Panc1 (cell line): Measurements from ENCODE around the gene LRRC27. TPM values are rescaled to one million over a fixed set of nuclear protein-coding genes. Genes with fewer than 3 reads are reported as not detected.

ENCODE experiments used
- ATAC-seq: fragments of 200-7000 bp; cut with Tn5 transposase; 2 replicates; pipeline ENCODE4 v1.9.1; 2020; ENCODE audit warnings: mild to moderate bottlenecking, moderate library complexity
- BruUV-seq: library from RNA; stranded (reverse); fragments of 400-500 nt; replicated peaks from 2 replicates; lab custom pipeline; 2021; lab: Mats Ljungman, UMichigan
- CTCF ChIA-PET: fragments of 300-600 bp; sonication (Branson Sonifier 250); formaldehyde crosslinking; loops from one replicate; lab custom pipeline; 2022; ENCODE audit warnings: antibody characterized with exemption; lab: Charles Lee
- POLR2A ChIA-PET: fragments of 300-600 bp; sonication (Branson Sonifier 250); formaldehyde crosslinking; loops from one replicate; lab custom pipeline; 2022; ENCODE audit warnings: antibody characterized with exemption; lab: Charles Lee
- DNase-seq: peaks from one replicate; pipeline ENCODE4 v3.0.0-alpha.2; 2010; ENCODE audit warnings: low read depth, low spot score
- H3K27ac ChIP-seq: 2 replicates; pipeline ENCODE4 v1.5.1; 2011; ENCODE audit warnings: mild to moderate bottlenecking, low read length, inconsistent platforms
- H3K27me3 ChIP-seq: fragments of 200-500 bp; sonication (Bioruptor generic); 2 replicates; pipeline ENCODE4 v1.6.0; 2014; ENCODE audit warnings: low read length, inconsistent platforms; ENCODE audit not compliant: control insufficient read depth, insufficient read depth
- H3K36me3 ChIP-seq: fragments of 200-500 bp; sonication (Bioruptor generic); 2 replicates; pipeline ENCODE4 v1.5.1; 2014; ENCODE audit warnings: inconsistent platforms, mild to moderate bottlenecking, low read length, moderate library complexity; ENCODE audit not compliant: control insufficient read depth, insufficient read depth
- H3K4me1 ChIP-seq: 2 replicates; pipeline ENCODE4 v1.5.1; 2011; ENCODE audit warnings: inconsistent platforms, mild to moderate bottlenecking, low read length, moderate library complexity; ENCODE audit not compliant: control insufficient read depth, insufficient read depth
- H3K4me3 ChIP-seq, 2 experiments: 2 replicates each; pipeline ENCODE4 v1.5.1; 2011 to 2012; ENCODE audit warnings: low read depth in 2 of 2, low read length in 2 of 2, mild to moderate bottlenecking in 2 of 2, inconsistent platforms in 1 of 2, moderate library complexity in 1 of 2
- H3K9me3 ChIP-seq: fragments of 200-500 bp; sonication (Bioruptor generic); 2 replicates; pipeline ENCODE4 v1.5.1; 2014; ENCODE audit warnings: low read depth, mild to moderate bottlenecking, inconsistent platforms, low read length, moderate library complexity; ENCODE audit not compliant: control insufficient read depth, insufficient read depth
- POLR2AphosphoS5 ChIP-seq: IDR thresholded peaks from 2 replicates; pipeline ENCODE4 v1.6.1; 2012; ENCODE audit warnings: mild to moderate bottlenecking, low read depth, low read length, moderate library complexity
- SIN3A ChIP-seq: IDR thresholded peaks from 2 replicates; pipeline ENCODE4 v1.6.1; 2012; ENCODE audit warnings: low read depth, mild to moderate bottlenecking, low read length, moderate library complexity, borderline replicate concordance; ENCODE audit not compliant: insufficient read depth
- TCF7L2 ChIP-seq: IDR thresholded peaks from 2 replicates; pipeline ENCODE4 v1.6.1; 2011; ENCODE audit warnings: mild to moderate bottlenecking, low read depth, low read length, inconsistent platforms
- in situ Hi-C: cut with HindIII; loops from 2 replicates; pipeline ENCODE4 v1.10.0; 2016; ENCODE audit warnings: low sequenced_read_pairs, low pct_unique_long_range_greater_than_20kb
- intact Hi-C: fragments of 100-400 bp; cut with micrococcal nuclease; formaldehyde crosslinking; loops from one replicate; pipeline ENCODE4 v1.10.0; 2022; ENCODE audit not compliant: unreplicated experiment
- total RNA-seq: library from RNA; stranded (reverse); gene quantifications from one replicate; pipeline ENCODE4 v1.2.1, GENCODE V29; 2021; ENCODE audit not compliant: unreplicated experiment
- TF ChIP-seq, protein P1 (sequence below): fragments of 450-650 bp; IDR thresholded peaks from 2 replicates; pipeline ENCODE4 v1.5.1; 2017; ENCODE audit warnings: mild to moderate bottlenecking
- TF ChIP-seq, protein P2 (sequence below), 2 experiments: IDR thresholded peaks; 2 replicates each; pipeline ENCODE4 v1.6.1; 2011 to 2012; ENCODE audit warnings: low read depth in 2 of 2, control low read depth in 1 of 2, low read length in 1 of 2, mild to moderate bottlenecking in 1 of 2, moderate library complexity in 1 of 2; ENCODE audit not compliant: insufficient read depth in 1 of 2

The LRRC27 gene
- total RNA-seq, 1 experiment from 2014 or later, result 15.7 TPM

DNA sequence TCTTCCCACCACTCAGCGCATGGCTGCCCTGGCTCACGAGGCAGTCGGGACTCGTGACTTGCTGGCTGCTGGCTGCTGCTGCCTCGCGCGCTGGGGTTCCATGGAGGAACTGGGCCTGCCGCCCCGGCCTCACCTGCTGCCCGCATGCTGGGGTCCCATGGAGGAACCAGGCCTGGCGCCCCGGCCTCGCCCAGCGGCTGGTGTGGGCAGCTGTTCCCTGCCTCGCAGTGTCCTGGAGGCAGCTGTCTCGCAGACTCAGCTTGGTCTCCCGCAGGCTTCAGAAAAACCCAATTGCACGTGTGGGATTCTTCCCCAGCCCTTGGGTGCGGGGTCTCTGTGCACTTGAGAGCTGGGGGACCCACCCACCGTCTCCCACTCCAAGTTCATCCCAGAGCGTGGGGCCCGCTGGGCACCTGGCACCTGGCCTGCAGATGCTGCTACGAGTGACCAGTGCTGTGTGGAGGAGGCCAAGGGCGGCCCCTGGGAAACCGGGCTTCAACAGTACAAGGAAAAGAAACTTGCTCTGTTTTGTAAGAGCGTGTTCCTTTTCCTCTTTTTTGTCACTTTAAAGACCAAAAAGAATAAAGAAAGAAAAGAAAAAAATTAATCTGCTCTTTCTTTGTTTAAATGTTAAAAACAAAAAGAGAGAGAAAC, 85.4 kb downstream of the LRRC27 start:
- H3K27me3 ChIP-seq, result no peaks in the 10 kb centered on the region
- H3K27ac ChIP-seq, result peak overlapping the region; percentile 83
- no peak overlapping the region for H3K4me3 ChIP-seq
- no peaks in the 10 kb centered on the region for H3K36me3 ChIP-seq
- ATAC-seq (no peak), DNase-seq (no peak)
- H3K9me3 ChIP-seq, result no peaks in the 10 kb centered on the region
- no peak for TF ChIP-seq TCF7L2
- no peak for TF ChIP-seq POLR2AphosphoS5
- TF ChIP-seq, protein P1, sequence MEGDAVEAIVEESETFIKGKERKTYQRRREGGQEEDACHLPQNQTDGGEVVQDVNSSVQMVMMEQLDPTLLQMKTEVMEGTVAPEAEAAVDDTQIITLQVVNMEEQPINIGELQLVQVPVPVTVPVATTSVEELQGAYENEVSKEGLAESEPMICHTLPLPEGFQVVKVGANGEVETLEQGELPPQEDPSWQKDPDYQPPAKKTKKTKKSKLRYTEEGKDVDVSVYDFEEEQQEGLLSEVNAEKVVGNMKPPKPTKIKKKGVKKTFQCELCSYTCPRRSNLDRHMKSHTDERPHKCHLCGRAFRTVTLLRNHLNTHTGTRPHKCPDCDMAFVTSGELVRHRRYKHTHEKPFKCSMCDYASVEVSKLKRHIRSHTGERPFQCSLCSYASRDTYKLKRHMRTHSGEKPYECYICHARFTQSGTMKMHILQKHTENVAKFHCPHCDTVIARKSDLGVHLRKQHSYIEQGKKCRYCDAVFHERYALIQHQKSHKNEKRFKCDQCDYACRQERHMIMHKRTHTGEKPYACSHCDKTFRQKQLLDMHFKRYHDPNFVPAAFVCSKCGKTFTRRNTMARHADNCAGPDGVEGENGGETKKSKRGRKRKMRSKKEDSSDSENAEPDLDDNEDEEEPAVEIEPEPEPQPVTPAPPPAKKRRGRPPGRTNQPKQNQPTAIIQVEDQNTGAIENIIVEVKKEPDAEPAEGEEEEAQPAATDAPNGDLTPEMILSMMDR, result no peak
- peaks cover 76% of the 10 kb centered on the region for H3K4me1 ChIP-seq
- intact Hi-C loops, result no loop called here
- CTCF ChIA-PET, result interaction anchor here (0.8 kb wide), 1 partner anchor 28 kb away, joined by 3 read pairs; no protein-coding TSS in a partner anchor
- BruUV-seq, result no TSS peak
- in situ Hi-C loops, result no loop called here
- POLR2A ChIA-PET, result interaction anchor here (0.7 kb wide), 1 partner anchor 110 kb away, joined by 5 read pairs; the partner anchor contains the start of gene STK32C

DNA sequence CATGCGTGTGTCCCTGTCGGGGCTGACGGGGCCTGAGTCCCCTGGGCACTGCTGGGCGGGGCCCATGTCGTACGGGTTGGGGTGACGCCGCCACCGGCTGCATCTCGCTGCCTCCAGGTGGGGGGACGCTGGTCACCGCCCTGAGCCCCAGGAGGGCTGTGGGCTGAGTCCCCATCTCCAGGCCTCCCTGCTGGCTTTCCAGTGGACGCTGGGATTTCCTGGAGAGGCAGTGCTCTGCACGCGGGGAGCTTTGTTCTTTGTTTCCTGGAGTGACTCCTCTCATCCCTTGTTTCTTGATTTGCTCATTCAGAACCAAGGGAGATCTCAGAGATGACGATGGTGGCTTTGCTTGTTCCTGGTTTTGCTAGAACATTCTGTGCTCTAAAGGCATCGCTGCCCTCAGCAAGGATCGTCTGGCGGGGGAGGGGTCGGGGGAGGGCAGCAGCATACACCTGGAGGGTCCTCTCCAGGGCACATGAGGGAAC, 86.0 kb downstream of the LRRC27 start:
- no TSS peak for BruUV-seq
- Histone ChIP-seq H3K4me3 (no peak overlapping the region), H3K9me3 (no peaks in the 10 kb centered on the region), H3K27me3 (no peaks in the 10 kb centered on the region), H3K4me1 (peaks cover 76% of the 10 kb centered on the region), H3K27ac (peak overlapping the region; percentile 83), H3K36me3 (no peaks in the 10 kb centered on the region)
- no peak for ATAC-seq
- TF ChIP-seq, protein P1, result no peak
- TF ChIP-seq POLR2AphosphoS5 (no peak), SIN3A (no peak), TCF7L2 (no peak)
- TF ChIP-seq, protein P2, sequence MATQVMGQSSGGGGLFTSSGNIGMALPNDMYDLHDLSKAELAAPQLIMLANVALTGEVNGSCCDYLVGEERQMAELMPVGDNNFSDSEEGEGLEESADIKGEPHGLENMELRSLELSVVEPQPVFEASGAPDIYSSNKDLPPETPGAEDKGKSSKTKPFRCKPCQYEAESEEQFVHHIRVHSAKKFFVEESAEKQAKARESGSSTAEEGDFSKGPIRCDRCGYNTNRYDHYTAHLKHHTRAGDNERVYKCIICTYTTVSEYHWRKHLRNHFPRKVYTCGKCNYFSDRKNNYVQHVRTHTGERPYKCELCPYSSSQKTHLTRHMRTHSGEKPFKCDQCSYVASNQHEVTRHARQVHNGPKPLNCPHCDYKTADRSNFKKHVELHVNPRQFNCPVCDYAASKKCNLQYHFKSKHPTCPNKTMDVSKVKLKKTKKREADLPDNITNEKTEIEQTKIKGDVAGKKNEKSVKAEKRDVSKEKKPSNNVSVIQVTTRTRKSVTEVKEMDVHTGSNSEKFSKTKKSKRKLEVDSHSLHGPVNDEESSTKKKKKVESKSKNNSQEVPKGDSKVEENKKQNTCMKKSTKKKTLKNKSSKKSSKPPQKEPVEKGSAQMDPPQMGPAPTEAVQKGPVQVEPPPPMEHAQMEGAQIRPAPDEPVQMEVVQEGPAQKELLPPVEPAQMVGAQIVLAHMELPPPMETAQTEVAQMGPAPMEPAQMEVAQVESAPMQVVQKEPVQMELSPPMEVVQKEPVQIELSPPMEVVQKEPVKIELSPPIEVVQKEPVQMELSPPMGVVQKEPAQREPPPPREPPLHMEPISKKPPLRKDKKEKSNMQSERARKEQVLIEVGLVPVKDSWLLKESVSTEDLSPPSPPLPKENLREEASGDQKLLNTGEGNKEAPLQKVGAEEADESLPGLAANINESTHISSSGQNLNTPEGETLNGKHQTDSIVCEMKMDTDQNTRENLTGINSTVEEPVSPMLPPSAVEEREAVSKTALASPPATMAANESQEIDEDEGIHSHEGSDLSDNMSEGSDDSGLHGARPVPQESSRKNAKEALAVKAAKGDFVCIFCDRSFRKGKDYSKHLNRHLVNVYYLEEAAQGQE (IDR thresholded peaks at IDR 0.05; ENCODE audit: insufficient read depth in 1 of 2, low read depth in 2 of 2, low read length in 1 of 2), result no peak
- intact Hi-C loops (no loop called here), in situ Hi-C loops (no loop called here)
- ChIA-PET POLR2A (no interaction called here), CTCF (no interaction called here)
- DNase-seq, result no peak
